ENCODE measurements around the gene SLC22A23.

The SLC22A23 gene

GRCh38 chr6:3444276-3445088 is 12.4 kb downstream of the SLC22A23 start:
- no peak for ATAC-seq

DNA sequence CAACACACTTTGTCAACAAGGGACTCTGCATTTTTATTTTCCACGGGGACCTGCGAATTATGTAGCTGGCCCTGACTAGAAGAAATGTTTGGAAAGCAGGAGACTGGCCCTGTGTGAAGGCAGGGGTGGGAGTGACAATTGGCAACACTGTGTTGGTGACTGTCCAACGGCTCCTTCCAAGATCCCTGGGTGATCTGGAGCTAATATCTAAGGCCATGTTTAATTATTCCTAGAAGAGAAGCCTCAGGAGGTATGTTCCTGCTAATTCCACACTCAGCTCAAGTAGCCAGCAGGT is 13.7 kb downstream of the SLC22A23 start:
- ATAC-seq = no peak

DNA sequence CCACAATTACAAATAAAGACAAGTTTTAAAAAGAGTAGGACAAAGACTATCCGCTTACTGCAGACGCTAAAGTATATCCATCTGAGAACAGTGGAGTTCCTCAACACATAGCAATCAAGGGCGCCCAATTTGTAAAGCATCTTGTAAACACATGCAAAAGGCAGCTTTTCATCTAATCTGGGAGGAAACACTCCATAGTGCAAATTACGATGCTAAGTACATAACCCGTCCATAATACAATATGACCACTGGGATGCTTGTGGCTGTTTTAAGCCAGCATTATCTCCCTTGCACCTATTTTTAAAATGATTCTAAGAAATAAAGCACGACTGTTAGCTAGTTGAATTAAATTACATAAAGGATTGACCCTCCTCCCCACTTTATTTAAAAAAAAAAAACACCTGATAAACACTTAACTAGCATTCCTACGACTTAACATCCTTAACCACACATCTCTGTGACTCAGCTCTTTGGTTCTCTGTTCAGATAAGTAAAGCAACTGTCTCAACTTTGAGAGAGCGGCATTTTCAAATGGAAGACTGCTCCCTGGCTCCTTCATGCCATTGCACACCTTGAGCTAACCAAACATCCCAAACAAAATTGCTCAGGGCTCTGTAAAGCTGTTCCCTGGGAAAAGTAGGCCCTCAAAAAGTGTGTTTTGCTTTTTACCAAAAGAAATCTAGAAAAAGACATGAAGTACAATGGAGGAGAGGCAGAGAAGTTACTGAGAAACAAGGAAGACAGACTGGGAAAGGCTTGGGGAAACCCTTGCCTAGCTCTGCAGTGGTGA is 14.2 kb downstream of the SLC22A23 start:
- ATAC-seq = no peak

DNA sequence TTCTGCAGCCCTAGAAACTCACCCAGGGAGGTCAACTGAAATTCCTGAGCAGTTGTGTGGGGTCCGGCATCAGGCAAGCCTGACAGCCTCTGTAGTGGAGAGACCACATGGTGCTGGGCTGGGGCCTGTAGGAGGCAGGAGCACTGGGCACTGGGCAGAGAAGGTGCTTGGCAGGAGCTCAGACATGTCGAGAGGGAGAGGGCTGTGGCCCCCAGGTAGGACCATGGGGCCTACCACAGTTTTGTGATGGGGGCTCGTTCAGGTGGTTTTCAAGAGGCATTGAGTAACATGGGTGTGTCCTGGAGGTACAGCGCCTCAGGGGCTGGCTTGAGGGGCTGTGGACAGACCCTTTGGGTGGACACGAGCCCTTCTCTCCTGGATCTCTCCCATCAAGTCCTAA is 15.9 kb downstream of the SLC22A23 start:
- ATAC-seq = no peak

- ATAC-seq = no peak
These were observed 16.9 kb downstream of the SLC22A23 start for GRCh38 chr6:3439961-3440360.

DNA sequence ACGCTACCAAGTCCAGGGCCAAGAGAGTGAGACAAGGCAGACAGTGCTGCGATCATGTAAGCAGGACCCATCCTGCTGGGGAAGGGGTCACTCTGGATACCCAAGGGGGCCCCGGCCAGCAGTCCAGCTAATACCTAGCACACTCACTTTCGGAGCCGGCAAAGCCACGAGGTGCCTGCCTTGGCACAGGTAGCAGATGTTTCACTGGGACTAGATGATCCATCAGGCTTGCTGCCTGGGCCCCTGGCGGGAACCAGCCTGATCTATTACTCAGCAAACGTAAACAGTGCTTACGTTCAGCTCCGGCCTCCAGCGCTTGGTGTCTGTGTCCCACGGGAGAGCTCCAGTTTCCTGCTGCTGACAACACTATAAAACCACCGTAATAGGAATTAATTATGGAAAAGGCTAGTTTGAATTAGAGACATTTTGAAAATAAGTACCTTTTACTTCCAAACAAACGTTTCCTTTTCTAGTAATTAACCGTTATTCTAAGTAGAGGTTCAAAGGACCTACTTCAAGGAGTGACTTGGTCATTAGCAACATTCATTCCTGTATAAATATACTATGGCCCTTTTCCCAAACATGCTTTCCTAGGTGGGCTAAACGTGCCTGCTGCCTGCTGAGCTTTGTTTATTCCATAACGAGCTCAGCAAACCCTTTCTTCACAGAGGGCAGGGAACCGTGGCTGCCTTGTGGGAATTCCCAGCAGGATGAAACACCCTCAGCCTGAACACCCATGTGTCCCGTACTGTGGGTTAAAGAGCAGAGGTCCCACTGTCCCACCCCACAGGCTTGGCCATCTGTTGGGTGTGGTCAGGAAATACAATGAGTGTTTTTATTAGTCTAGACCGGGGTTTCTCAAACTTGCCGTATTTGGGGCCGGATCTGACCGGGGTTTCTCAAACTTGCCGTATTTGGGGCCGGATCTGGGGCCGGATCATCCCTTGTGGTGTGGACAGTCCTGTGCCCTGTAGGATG is 18.4 kb downstream of the SLC22A23 start:
- no peak for ATAC-seq

- ATAC-seq = no peak
These were observed 23.8 kb downstream of the SLC22A23 start for GRCh38 chr6:3433005-3433404.

GRCh38 chr6:3432416-3432815 is 24.4 kb downstream of the SLC22A23 start:
- no peak for ATAC-seq

GRCh38 chr6:3431994-3432393 is 24.9 kb downstream of the SLC22A23 start:
- ATAC-seq = no peak

DNA sequence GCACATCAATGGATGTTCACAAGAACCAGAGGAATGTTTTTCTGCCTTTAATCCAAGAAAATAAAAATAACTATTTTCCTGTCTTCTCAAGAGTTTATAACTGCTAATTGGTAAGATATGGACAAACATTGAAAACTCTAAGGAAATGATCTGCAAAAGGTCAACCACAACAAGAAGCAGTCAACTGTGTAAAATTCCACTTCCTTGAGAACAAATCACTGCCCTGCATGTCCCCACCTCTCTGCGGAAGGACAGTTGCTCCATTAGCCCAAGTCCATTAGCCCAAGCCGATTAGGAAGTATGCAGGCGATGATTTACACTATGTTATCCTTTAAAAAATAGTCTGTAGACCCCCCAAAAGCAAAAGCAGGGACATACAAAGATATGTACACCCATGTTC is 27.6 kb downstream of the SLC22A23 start:
- ATAC-seq = no peak

GRCh38 chr6:3428700-3429099 is 28.1 kb downstream of the SLC22A23 start:
- no peak for ATAC-seq

DNA sequence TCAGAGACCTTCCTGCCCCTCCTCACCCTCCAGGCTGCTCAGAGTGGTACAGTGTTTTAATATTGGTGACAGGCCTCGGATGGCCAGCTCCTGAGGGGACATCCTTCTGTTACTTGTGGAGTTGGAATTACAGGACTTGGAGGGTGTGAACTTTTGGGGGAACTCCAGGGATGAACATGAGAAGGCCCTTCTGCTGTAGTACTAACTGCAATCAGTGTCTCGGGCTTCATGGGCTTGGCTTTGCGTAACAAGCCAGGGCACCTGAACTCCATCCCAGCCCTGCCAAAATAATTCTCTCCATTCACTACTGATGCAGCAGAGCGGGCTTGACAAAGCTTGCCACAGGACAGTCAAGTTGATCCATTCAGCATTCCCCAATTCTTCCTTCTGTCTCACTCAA is 28.6 kb downstream of the SLC22A23 start:
- ATAC-seq = no peak

- no peak for ATAC-seq
These were observed 29.2 kb downstream of the SLC22A23 start for GRCh38 chr6:3427687-3428085.

GRCh38 chr6:3426927-3427686 is 29.7 kb downstream of the SLC22A23 start:
- ATAC-seq = no peak

GRCh38 chr6:3426091-3426926 is 30.5 kb downstream of the SLC22A23 start:
- no peak for ATAC-seq

GRCh38 chr6:3425574-3425973 is 31.3 kb downstream of the SLC22A23 start:
- no peak for ATAC-seq

GRCh38 chr6:3424185-3424927 is 32.5 kb downstream of the SLC22A23 start:
- ATAC-seq = no peak

GRCh38 chr6:3423439-3424184 is 33.2 kb downstream of the SLC22A23 start:
- no peak for ATAC-seq

- ATAC-seq = no peak
These were observed 34.3 kb downstream of the SLC22A23 start for GRCh38 chr6:3422435-3423070.

Data from activated CD4-positive, CD25-positive, alpha-beta regulatory T cell treated with anti-CD3 and anti-CD28 coated beads, Interleukin-2, amount 50 U/mL, for 24 hours (primary cell).